Glutamatergic neuron (in vitro differentiated cells): Measurements from ENCODE around the gene FAM219B. TPM values are rescaled to one million over a fixed set of nuclear protein-coding genes. Genes with fewer than 3 reads are reported as not detected.

ENCODE experiments used
- DNase-seq: peaks from one replicate; pipeline ENCODE4 v3.0.0; 2022
- H3K27ac Mint-ChIP-seq: one replicate; pipeline ENCODE4 v1.8.0; 2020; ENCODE audit warnings: mild to moderate bottlenecking, mixed read lengths, inconsistent platforms; ENCODE audit not compliant: unreplicated experiment
- H3K27me3 Mint-ChIP-seq: one replicate; pipeline ENCODE4 v1.8.0; 2020; ENCODE audit warnings: mild to moderate bottlenecking, moderate library complexity, mixed read lengths, inconsistent platforms; ENCODE audit not compliant: unreplicated experiment
- H3K36me3 Mint-ChIP-seq: one replicate; pipeline ENCODE4 v1.8.0; 2020; ENCODE audit warnings: mild to moderate bottlenecking, mixed read lengths, inconsistent platforms; ENCODE audit not compliant: unreplicated experiment
- H3K4me1 Mint-ChIP-seq: one replicate; pipeline ENCODE4 v1.8.0; 2020; ENCODE audit warnings: mild to moderate bottlenecking, low read depth, mixed read lengths, inconsistent platforms; ENCODE audit not compliant: unreplicated experiment
- H3K4me3 Mint-ChIP-seq: one replicate; pipeline ENCODE4 v1.8.0; 2020; ENCODE audit warnings: mild to moderate bottlenecking, mixed read lengths, inconsistent platforms; ENCODE audit not compliant: unreplicated experiment
- H3K9me3 Mint-ChIP-seq: one replicate; pipeline ENCODE4 v1.8.0; 2020; ENCODE audit warnings: mild to moderate bottlenecking, moderate library complexity, mixed read lengths, inconsistent platforms; ENCODE audit not compliant: unreplicated experiment
- CTCF ChIP-seq: fragments of 200-600 bp; sonication (generic); IDR thresholded peaks from one replicate; pipeline ENCODE4 v1.5.0; 2021; ENCODE audit not compliant: partially characterized antibody, unreplicated experiment
- total RNA-seq: library from RNA; stranded (reverse); fragmentation: NEBNext Ultra II Directional; extraction: Animal tissue kit (Norgen Biotek cat#: 25700); gene quantifications from one replicate; pipeline ENCODE4 v1.2.1, GENCODE V29; 2021; ENCODE audit not compliant: unreplicated experiment

FAM219B gene
- total RNA-seq, 1 donor from 2014 or later, result 171 TPM

- H3K36me3 Mint-ChIP-seq, result peaks cover 4% of the 10 kb centered on the region
Measured at GRCh38 chr15:74903676-74904075, 3.0 kb downstream of the FAM219B start.

GRCh38 chr15:74902295-74903075 lies 4.2 kb downstream of the FAM219B start:
- TF ChIP-seq CTCF, result no peak
- peaks cover 14% of the 10 kb centered on the region for H3K9me3 Mint-ChIP-seq
- H3K4me1 Mint-ChIP-seq, result peaks cover 17% of the 10 kb centered on the region
- DNase-seq, result no peak
- no peak overlapping the region for H3K4me3 Mint-ChIP-seq
- H3K27ac Mint-ChIP-seq, result no peak overlapping the region
- peaks cover 5% of the 10 kb centered on the region for H3K27me3 Mint-ChIP-seq
- H3K36me3 Mint-ChIP-seq, result peaks cover 4% of the 10 kb centered on the region

More at GRCh38 chr15:74903676-74904075, 3.0 kb downstream of the FAM219B start:
- no peak overlapping the region for H3K27ac Mint-ChIP-seq
- no peak for TF ChIP-seq CTCF
- H3K9me3 Mint-ChIP-seq, result peaks cover 14% of the 10 kb centered on the region
- peak overlapping the region; percentile 73 for H3K4me3 Mint-ChIP-seq
- DNase-seq, result no peak
- H3K27me3 Mint-ChIP-seq, result peaks cover 5% of the 10 kb centered on the region
- H3K4me1 Mint-ChIP-seq, result peaks cover 17% of the 10 kb centered on the region

GRCh38 chr15:74901612-74902063 lies 5.0 kb downstream of the FAM219B start:
- H3K4me3 Mint-ChIP-seq, result no peak overlapping the region
- peaks cover 10% of the 10 kb centered on the region for H3K4me1 Mint-ChIP-seq
- peak; percentile 96 for TF ChIP-seq CTCF
- H3K27ac Mint-ChIP-seq, result no peak overlapping the region
- DNase-seq, result peak; percentile 61
- H3K36me3 Mint-ChIP-seq, result peaks cover 4% of the 10 kb centered on the region
- peaks cover 2% of the 10 kb centered on the region for H3K27me3 Mint-ChIP-seq
- peaks cover 12% of the 10 kb centered on the region for H3K9me3 Mint-ChIP-seq

- H3K27me3 Mint-ChIP-seq, result peaks cover 2% of the 10 kb centered on the region
- no peak for DNase-seq
- H3K4me1 Mint-ChIP-seq, result no peaks in the 10 kb centered on the region
- TF ChIP-seq CTCF, result no peak
- H3K9me3 Mint-ChIP-seq, result peaks cover 1% of the 10 kb centered on the region
- peaks cover 4% of the 10 kb centered on the region for H3K36me3 Mint-ChIP-seq
- H3K4me3 Mint-ChIP-seq, result no peak overlapping the region
- no peak overlapping the region for H3K27ac Mint-ChIP-seq
Measured at GRCh38 chr15:74897300-74897701, 9.3 kb downstream of the FAM219B start.

- Mint-ChIP-seq H3K36me3 (peaks cover 4% of the 10 kb centered on the region), H3K4me1 (no peaks in the 10 kb centered on the region), H3K9me3 (peaks cover 1% of the 10 kb centered on the region), H3K4me3 (no peak overlapping the region), H3K27me3 (peaks cover 2% of the 10 kb centered on the region), H3K27ac (no peak overlapping the region)
- DNase-seq, result no peak
- no peak for TF ChIP-seq CTCF
Measured at GRCh38 chr15:74896316-74896715, 10.3 kb downstream of the FAM219B start.
